ENCODE results near the gene P3H2.

Gene P3H2

GRCh38 chr3:189988322-189988721 lies 132.4 kb downstream of the P3H2 start:
- TF ChIP-seq, protein P1, sequence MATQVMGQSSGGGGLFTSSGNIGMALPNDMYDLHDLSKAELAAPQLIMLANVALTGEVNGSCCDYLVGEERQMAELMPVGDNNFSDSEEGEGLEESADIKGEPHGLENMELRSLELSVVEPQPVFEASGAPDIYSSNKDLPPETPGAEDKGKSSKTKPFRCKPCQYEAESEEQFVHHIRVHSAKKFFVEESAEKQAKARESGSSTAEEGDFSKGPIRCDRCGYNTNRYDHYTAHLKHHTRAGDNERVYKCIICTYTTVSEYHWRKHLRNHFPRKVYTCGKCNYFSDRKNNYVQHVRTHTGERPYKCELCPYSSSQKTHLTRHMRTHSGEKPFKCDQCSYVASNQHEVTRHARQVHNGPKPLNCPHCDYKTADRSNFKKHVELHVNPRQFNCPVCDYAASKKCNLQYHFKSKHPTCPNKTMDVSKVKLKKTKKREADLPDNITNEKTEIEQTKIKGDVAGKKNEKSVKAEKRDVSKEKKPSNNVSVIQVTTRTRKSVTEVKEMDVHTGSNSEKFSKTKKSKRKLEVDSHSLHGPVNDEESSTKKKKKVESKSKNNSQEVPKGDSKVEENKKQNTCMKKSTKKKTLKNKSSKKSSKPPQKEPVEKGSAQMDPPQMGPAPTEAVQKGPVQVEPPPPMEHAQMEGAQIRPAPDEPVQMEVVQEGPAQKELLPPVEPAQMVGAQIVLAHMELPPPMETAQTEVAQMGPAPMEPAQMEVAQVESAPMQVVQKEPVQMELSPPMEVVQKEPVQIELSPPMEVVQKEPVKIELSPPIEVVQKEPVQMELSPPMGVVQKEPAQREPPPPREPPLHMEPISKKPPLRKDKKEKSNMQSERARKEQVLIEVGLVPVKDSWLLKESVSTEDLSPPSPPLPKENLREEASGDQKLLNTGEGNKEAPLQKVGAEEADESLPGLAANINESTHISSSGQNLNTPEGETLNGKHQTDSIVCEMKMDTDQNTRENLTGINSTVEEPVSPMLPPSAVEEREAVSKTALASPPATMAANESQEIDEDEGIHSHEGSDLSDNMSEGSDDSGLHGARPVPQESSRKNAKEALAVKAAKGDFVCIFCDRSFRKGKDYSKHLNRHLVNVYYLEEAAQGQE (IDR thresholded peaks at IDR 0.05; ENCODE audit: insufficient read depth in 1 of 2, low read depth in 2 of 2, low read length in 2 of 2) = no peak
- TF ChIP-seq FOXP2 (optimal IDR thresholded peaks at IDR 0.05; ENCODE audit: borderline replicate concordance, extremely low read depth, extremely low read length, insufficient read depth) (no peak), SIN3A (IDR thresholded peaks at IDR 0.05; ENCODE audit: borderline replicate concordance, insufficient read depth, low read length) (no peak), TAF1 (IDR thresholded peaks at IDR 0.05; ENCODE audit: borderline replicate concordance, insufficient read depth, low read length) (no peak), POLR2AphosphoS5 (IDR thresholded peaks at IDR 0.05; ENCODE audit: low read depth, low read length) (no peak)

GRCh38 chr3:189985948-189986347 lies 134.7 kb downstream of the P3H2 start:
- TF ChIP-seq FOXP2 (optimal IDR thresholded peaks at IDR 0.05; ENCODE audit: borderline replicate concordance, extremely low read depth, extremely low read length, insufficient read depth) = no peak
- no peak for TF ChIP-seq SIN3A (IDR thresholded peaks at IDR 0.05; ENCODE audit: borderline replicate concordance, insufficient read depth, low read length)
- no peak for TF ChIP-seq POLR2AphosphoS5 (IDR thresholded peaks at IDR 0.05; ENCODE audit: low read depth, low read length)
- TF ChIP-seq, protein P1 (IDR thresholded peaks at IDR 0.05; ENCODE audit: insufficient read depth in 1 of 2, low read depth in 2 of 2, low read length in 2 of 2) = no peak
- no peak for TF ChIP-seq TAF1 (IDR thresholded peaks at IDR 0.05; ENCODE audit: borderline replicate concordance, insufficient read depth, low read length)

DNA sequence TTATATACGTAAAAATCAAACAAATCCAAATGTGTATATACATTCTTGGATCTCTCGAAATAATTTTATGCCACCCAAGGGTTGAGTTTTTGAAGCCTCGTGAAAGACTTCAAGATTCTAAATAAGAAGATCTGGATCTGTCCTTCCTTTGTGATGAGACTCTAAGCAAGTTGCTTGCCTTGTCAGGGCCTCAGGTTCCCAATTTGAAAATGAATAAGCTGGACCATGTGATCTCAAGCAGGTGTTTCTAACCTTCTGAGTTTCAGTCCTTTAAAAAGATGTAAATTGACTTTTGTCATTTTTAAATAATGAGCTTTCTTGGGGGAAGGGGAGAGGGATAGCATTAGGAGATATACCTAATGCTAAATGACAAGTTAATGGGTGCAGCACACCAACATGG lies 137.1 kb downstream of the P3H2 start:
- no peak for TF ChIP-seq FOXP2 (optimal IDR thresholded peaks at IDR 0.05; ENCODE audit: borderline replicate concordance, extremely low read depth, extremely low read length, insufficient read depth)
- TF ChIP-seq, protein P1 (IDR thresholded peaks at IDR 0.05; ENCODE audit: insufficient read depth in 1 of 2, low read depth in 2 of 2, low read length in 2 of 2) = no peak
- no peak for TF ChIP-seq TAF1 (IDR thresholded peaks at IDR 0.05; ENCODE audit: borderline replicate concordance, insufficient read depth, low read length)
- no peak for TF ChIP-seq SIN3A (IDR thresholded peaks at IDR 0.05; ENCODE audit: borderline replicate concordance, insufficient read depth, low read length)
- no peak for TF ChIP-seq POLR2AphosphoS5 (IDR thresholded peaks at IDR 0.05; ENCODE audit: low read depth, low read length)

DNA sequence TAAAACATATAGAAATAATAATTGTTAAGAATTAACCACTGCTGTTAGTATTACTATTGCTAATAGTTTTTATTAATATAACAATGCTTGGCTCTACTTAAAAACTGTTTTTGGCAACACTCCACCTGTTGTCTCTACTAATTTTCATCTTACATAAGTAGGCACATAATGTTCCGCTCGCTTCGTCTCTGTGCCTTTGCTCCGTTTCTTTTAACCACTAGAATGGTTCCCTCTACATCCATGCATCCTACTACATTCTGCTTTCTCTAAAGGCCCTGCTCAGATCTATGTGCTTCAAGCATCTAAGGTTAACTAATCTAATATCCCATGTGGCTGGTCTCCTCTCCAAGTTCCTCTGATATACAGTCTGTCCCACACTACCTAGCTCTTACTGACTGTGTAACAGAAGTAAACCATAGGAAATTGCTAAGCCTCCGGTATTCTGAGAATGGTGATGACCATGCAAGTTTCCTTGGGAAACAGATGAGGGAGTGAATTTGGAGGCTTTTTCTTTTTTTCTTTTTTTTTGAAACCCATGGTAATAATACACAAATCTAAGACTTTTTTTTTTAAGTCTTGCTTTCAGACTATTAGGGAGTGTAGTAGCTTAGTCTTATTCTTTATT lies 138.3 kb downstream of the P3H2 start:
- no peak for TF ChIP-seq TAF1 (IDR thresholded peaks at IDR 0.05; ENCODE audit: borderline replicate concordance, insufficient read depth, low read length)
- TF ChIP-seq, protein P1 (IDR thresholded peaks at IDR 0.05; ENCODE audit: insufficient read depth in 1 of 2, low read depth in 2 of 2, low read length in 2 of 2) = no peak
- no peak for TF ChIP-seq FOXP2 (optimal IDR thresholded peaks at IDR 0.05; ENCODE audit: borderline replicate concordance, extremely low read depth, extremely low read length, insufficient read depth)
- TF ChIP-seq SIN3A (IDR thresholded peaks at IDR 0.05; ENCODE audit: borderline replicate concordance, insufficient read depth, low read length) = no peak
- no peak for TF ChIP-seq POLR2AphosphoS5 (IDR thresholded peaks at IDR 0.05; ENCODE audit: low read depth, low read length)

Measured in PFSK-1 (cell line).